ENCODE results near the gene PHETA1. TPM values are rescaled to one million over a fixed set of nuclear protein-coding genes. Genes with fewer than 3 reads are reported as not detected.

The PHETA1 gene
- total and polyA plus RNA-seq, 10 of the 15 experiments (the other 5 are each of a cell fraction or from before 2014, with no cell fraction given), result 0.02 to 1.3 (median 0.51) TPM; not detected in 1

GRCh38 chr12:111328138-111328537, 40.8 kb downstream of the PHETA1 start:
- no peaks in the 10 kb centered on the region for H3K4me1 ChIP-seq (ENCODE audit: control insufficient read depth, insufficient read depth, low read length)
- RAD21 ChIA-PET (ENCODE audit: unreplicated experiment), result no interaction called here
- no peak overlapping the region for H2AFZ ChIP-seq (ENCODE audit: control insufficient read depth, low read depth, low read length)
- H3K4me2 ChIP-seq (ENCODE audit: control insufficient read depth, insufficient read depth), result no peak overlapping the region
- POLR2A ChIA-PET, result no interaction called here
- H3K9ac ChIP-seq (ENCODE audit: control insufficient read depth, insufficient read depth, low read length), result no peak overlapping the region
- in situ Hi-C loops (cut with MboI) (no loop called here), intact Hi-C loops (cut with micrococcal nuclease; ENCODE audit: unreplicated experiment) (no loop called here)
- FAIRE-seq (no peak), ATAC-seq (no peak), DNase-seq (ENCODE audit: low read depth, low spot score) (no peak)
- H4K20me1 ChIP-seq (ENCODE audit: control insufficient read depth, insufficient read depth), result no peaks in the 10 kb centered on the region
- H3K36me3 ChIP-seq (ENCODE audit: control insufficient read depth in 2 of 2, insufficient read depth in 2 of 2, low read length in 1 of 2), result no peaks in the 10 kb centered on the region
- no peaks in the 10 kb centered on the region for H3K9me3 ChIP-seq (replicated peaks; ENCODE audit: control insufficient read depth, insufficient read depth, low read length)
- no TSS peak for BruUV-seq (replicated peaks)
- WGBS (ENCODE audit: insufficient coverage, insufficient replicate concordance, low lambda C conversion rate, missing lambda C conversion rate), result 64% methylated on average over 12 of the region's 12 CpGs
- SMC1A ChIA-PET (ENCODE audit: uncharacterized antibody, unreplicated experiment), result no interaction called here
- TF ChIP-seq NR2F1 (conservative IDR thresholded peaks at IDR 0.05) (no peak), NFYA (IDR thresholded peaks at IDR 0.05; ENCODE audit: borderline replicate concordance, low read depth, low read length) (no peak), MYB (IDR thresholded peaks at IDR 0.05; ENCODE audit: borderline replicate concordance, low read depth, low read length) (no peak), MTA3 (IDR thresholded peaks at IDR 0.05; ENCODE audit: borderline replicate concordance, low read length) (no peak), SIX5 (IDR thresholded peaks at IDR 0.05; ENCODE audit: low read depth, low read length, severe bottlenecking) (no peak)
- TF ChIP-seq, protein P1, sequence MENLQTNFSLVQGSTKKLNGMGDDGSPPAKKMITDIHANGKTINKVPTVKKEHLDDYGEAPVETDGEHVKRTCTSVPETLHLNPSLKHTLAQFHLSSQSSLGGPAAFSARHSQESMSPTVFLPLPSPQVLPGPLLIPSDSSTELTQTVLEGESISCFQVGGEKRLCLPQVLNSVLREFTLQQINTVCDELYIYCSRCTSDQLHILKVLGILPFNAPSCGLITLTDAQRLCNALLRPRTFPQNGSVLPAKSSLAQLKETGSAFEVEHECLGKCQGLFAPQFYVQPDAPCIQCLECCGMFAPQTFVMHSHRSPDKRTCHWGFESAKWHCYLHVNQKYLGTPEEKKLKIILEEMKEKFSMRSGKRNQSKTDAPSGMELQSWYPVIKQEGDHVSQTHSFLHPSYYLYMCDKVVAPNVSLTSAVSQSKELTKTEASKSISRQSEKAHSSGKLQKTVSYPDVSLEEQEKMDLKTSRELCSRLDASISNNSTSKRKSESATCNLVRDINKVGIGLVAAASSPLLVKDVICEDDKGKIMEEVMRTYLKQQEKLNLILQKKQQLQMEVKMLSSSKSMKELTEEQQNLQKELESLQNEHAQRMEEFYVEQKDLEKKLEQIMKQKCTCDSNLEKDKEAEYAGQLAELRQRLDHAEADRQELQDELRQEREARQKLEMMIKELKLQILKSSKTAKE (IDR thresholded peaks at IDR 0.05; ENCODE audit: low read depth, poor library complexity, severe bottlenecking), result no peak
- CTCF ChIA-PET, result no interaction called here
- H3K27me3 ChIP-seq (replicated peaks in 1 of 2; ENCODE audit: control insufficient read depth in 2 of 2, insufficient read depth in 2 of 2, low read length in 1 of 2), result no peaks in the 10 kb centered on the region; a peak in 1 of 4 replicates
- H3K4me3 ChIP-seq, result no peak overlapping the region
- no peaks in the 10 kb centered on the region for H3K79me2 ChIP-seq (ENCODE audit: control insufficient read depth, insufficient read depth, low read length)
- H3K27ac ChIP-seq (ENCODE audit: control insufficient read depth, insufficient read depth), result no peak overlapping the region

DNA sequence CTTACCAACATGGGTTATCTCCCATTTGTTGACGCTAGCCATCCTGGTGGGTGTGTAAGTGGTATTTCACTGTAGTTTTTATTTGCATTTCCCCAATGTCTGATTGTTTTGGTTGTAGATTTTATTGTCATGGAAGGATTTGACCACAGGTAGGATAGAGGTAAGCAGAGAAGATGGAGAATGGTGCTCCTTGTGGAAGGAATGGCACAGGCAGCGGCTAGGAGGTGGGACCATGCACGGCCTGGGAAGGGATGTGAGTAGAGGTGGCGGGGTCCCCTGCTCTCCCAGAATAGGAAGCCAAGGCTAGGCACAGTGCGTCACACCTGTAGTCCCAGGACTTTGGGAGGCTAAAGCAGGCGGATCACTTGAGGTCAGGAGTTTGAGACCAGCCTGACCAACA, 41.4 kb downstream of the PHETA1 start:
- Histone ChIP-seq H3K9ac (ENCODE audit: control insufficient read depth, insufficient read depth, low read length) (no peak overlapping the region), H3K9me3 (replicated peaks; ENCODE audit: control insufficient read depth, insufficient read depth, low read length) (no peaks in the 10 kb centered on the region), H3K27me3 (replicated peaks in 1 of 2; ENCODE audit: control insufficient read depth in 2 of 2, insufficient read depth in 2 of 2, low read length in 1 of 2) (no peaks in the 10 kb centered on the region; a peak in 1 of 4 replicates), H3K4me3 (no peak overlapping the region), H3K4me1 (ENCODE audit: control insufficient read depth, insufficient read depth, low read length) (no peaks in the 10 kb centered on the region), H2AFZ (ENCODE audit: control insufficient read depth, low read depth, low read length) (no peak overlapping the region), H3K27ac (ENCODE audit: control insufficient read depth, insufficient read depth) (no peak overlapping the region), H3K4me2 (ENCODE audit: control insufficient read depth, insufficient read depth) (no peak overlapping the region), H3K36me3 (ENCODE audit: control insufficient read depth in 2 of 2, insufficient read depth in 2 of 2, low read length in 1 of 2) (no peaks in the 10 kb centered on the region), H3K79me2 (ENCODE audit: control insufficient read depth, insufficient read depth, low read length) (no peaks in the 10 kb centered on the region), H4K20me1 (ENCODE audit: control insufficient read depth, insufficient read depth) (no peaks in the 10 kb centered on the region)
- DNase-seq (ENCODE audit: low read depth, low spot score) (no peak), FAIRE-seq (no peak), ATAC-seq (no peak)
- in situ Hi-C loops (cut with MboI) (no loop called here), intact Hi-C loops (cut with micrococcal nuclease; ENCODE audit: unreplicated experiment) (no loop called here)
- ChIA-PET SMC1A (ENCODE audit: uncharacterized antibody, unreplicated experiment) (no interaction called here), CTCF (no interaction called here), RAD21 (ENCODE audit: unreplicated experiment) (no interaction called here), POLR2A (no interaction called here)
- BruUV-seq (replicated peaks), result no TSS peak
- WGBS (ENCODE audit: insufficient coverage, insufficient replicate concordance, low lambda C conversion rate, missing lambda C conversion rate), result 78% methylated on average over 6 of the region's 6 CpGs
- TF ChIP-seq MYC (IDR thresholded peaks at IDR 0.05; ENCODE audit: insufficient read depth, insufficient read length, insufficient replicate concordance, low read length, severe bottlenecking) (no peak), MYB (IDR thresholded peaks at IDR 0.05; ENCODE audit: borderline replicate concordance, low read depth, low read length) (no peak), WRNIP1 (IDR thresholded peaks at IDR 0.05; ENCODE audit: borderline replicate concordance, low read depth, low read length) (no peak), SMAD1 (IDR thresholded peaks at IDR 0.05; ENCODE audit: low read depth, partially characterized antibody) (no peak), RELA (IDR thresholded peaks at IDR 0.05; ENCODE audit: borderline replicate concordance, partially characterized antibody) (no peak), NBN (IDR thresholded peaks at IDR 0.05) (no peak)
- TF ChIP-seq, protein P2, sequence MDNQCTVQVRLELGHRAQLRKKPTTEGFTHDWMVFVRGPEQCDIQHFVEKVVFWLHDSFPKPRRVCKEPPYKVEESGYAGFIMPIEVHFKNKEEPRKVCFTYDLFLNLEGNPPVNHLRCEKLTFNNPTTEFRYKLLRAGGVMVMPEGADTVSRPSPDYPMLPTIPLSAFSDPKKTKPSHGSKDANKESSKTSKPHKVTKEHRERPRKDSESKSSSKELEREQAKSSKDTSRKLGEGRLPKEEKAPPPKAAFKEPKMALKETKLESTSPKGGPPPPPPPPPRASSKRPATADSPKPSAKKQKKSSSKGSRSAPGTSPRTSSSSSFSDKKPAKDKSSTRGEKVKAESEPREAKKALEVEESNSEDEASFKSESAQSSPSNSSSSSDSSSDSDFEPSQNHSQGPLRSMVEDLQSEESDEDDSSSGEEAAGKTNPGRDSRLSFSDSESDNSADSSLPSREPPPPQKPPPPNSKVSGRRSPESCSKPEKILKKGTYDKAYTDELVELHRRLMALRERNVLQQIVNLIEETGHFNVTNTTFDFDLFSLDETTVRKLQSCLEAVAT (IDR thresholded peaks at IDR 0.05), result no peak
- TF ChIP-seq, protein P3, sequence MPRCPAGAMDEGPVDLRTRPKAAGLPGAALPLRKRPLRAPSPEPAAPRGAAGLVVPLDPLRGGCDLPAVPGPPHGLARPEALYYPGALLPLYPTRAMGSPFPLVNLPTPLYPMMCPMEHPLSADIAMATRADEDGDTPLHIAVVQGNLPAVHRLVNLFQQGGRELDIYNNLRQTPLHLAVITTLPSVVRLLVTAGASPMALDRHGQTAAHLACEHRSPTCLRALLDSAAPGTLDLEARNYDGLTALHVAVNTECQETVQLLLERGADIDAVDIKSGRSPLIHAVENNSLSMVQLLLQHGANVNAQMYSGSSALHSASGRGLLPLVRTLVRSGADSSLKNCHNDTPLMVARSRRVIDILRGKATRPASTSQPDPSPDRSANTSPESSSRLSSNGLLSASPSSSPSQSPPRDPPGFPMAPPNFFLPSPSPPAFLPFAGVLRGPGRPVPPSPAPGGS (IDR thresholded peaks at IDR 0.05; ENCODE audit: borderline replicate concordance, insufficient read depth, low read depth, low read length, poor library complexity, severe bottlenecking), result no peak

All from GM12878 (cell line).